GM12874 (cell line): ENCODE results near the gene TRPM1.

ENCODE experiments used
- CTCF ChIP-seq: IDR thresholded peaks from 2 replicates; pipeline ENCODE4 v1.5.1; 2011; ENCODE audit warnings: low read depth, mild to moderate bottlenecking, control low read depth, low read length, moderate library complexity; ENCODE audit not compliant: insufficient read depth

TRPM1 gene

GRCh38 chr15:31034152-31034551 is 67.4 kb downstream of the TRPM1 start:
- TF ChIP-seq CTCF = no peak

GRCh38 chr15:31032961-31033371 is 68.6 kb downstream of the TRPM1 start:
- TF ChIP-seq CTCF = no peak

GRCh38 chr15:31031471-31032067 is 70.0 kb downstream of the TRPM1 start:
- no peak for TF ChIP-seq CTCF

- no peak for TF ChIP-seq CTCF
Observed at GRCh38 chr15:31027910-31028578, 73.5 kb downstream of the TRPM1 start.

- TF ChIP-seq CTCF = no peak
Observed at GRCh38 chr15:31025996-31026395, 75.5 kb downstream of the TRPM1 start.

- TF ChIP-seq CTCF = no peak
Observed at GRCh38 chr15:31024979-31025378, 76.5 kb downstream of the TRPM1 start.

- TF ChIP-seq CTCF = no peak
Observed at GRCh38 chr15:31024330-31024729, 77.2 kb downstream of the TRPM1 start.
